K562 (cell line): ENCODE results near the gene ARSK. TPM values are rescaled to one million over a fixed set of nuclear protein-coding genes. Genes with fewer than 3 reads are reported as not detected.
A peak's percentile ranks its signal among the peaks of the same experiment; 100 is the strongest.

Experiments used
- ATAC-seq: fragments of 200-7000 bp; cut with Tn5 transposase; 3 replicates; pipeline ENCODE4 v1.9.1; 2020; ENCODE audit warnings: moderate library complexity
- BruUV-seq: library from RNA; stranded (reverse); fragments of 400-500 nt; replicated peaks from 2 replicates; lab custom pipeline; 2021; lab: Mats Ljungman, UMichigan
- CTCF ChIA-PET: fragments of 300-600 bp; formaldehyde crosslinking; extraction: SDS; loops from one replicate; lab custom pipeline; 2021; ENCODE audit warnings: low intra/inter-chr PET ratio; lab: Yijun Ruan, JAX
- POLR2A ChIA-PET: fragments of 300-600, 350-650 bp; sonication (Branson Sonifier 250); formaldehyde crosslinking; extraction: SDS; loops from one replicate; lab custom pipeline; 2021; ENCODE audit warnings: antibody characterized with exemption, inconsistent platforms; lab: Yijun Ruan, JAX
- DNase-seq, 4 experiments: peaks; one replicate each; pipeline versions ENCODE4 v3.0.0 to v3.0.0-alpha.2; 2011 to 2018; ENCODE audit warnings: low spot score in 3 of 4, mixed read lengths in 3 of 4; ENCODE audit errors: extremely low read depth in 1 of 4
- FAIRE-seq: peaks from 2 replicates; lab custom pipeline; 2011; peaks lifted over from hg19 to GRCh38; lab: Jason Lieb, UNC
- H2AFZ ChIP-seq: 2 replicates; pipeline ENCODE4 v1.6.0; 2011; ENCODE audit warnings: low read depth, low read length, control low read depth, inconsistent platforms
- H3K27ac ChIP-seq: fragments of 200-600 bp; 3 replicates; pipeline ENCODE4 v1.8.0; 2011; ENCODE audit warnings: low read depth, mild to moderate bottlenecking, control low read depth, inconsistent platforms, low read length, moderate library complexity, mixed read lengths; ENCODE audit errors: extremely low read depth
- H3K27me3 ChIP-seq, 2 experiments: fragments of 300-600 bp in 1 of 2; 2 replicates in 1 of 2; 3 replicates in 1 of 2; pipeline versions ENCODE4 v1.6.0 to v1.8.0; 2011; ENCODE audit warnings: inconsistent platforms in 2 of 2, low read length in 2 of 2, mild to moderate bottlenecking in 1 of 2, mixed read lengths in 1 of 2, moderate library complexity in 1 of 2; ENCODE audit not compliant: control insufficient read depth in 2 of 2, insufficient read depth in 2 of 2
- H3K36me3 ChIP-seq: fragments of 300-600 bp; 3 replicates; pipeline ENCODE4 v1.8.0; 2011; ENCODE audit warnings: mild to moderate bottlenecking, low read length, inconsistent platforms; ENCODE audit not compliant: control insufficient read depth, insufficient read depth
- H3K4me1 ChIP-seq, 2 experiments: fragments of 200-600 bp in 1 of 2; replicated peaks in 1 of 2; 2 replicates in 1 of 2; 3 replicates in 1 of 2; pipeline versions ENCODE4 v1.5.1 to v1.8.0; 2011; ENCODE audit warnings: inconsistent platforms in 2 of 2, low read length in 2 of 2, mild to moderate bottlenecking in 1 of 2, mixed read lengths in 1 of 2, moderate library complexity in 1 of 2; ENCODE audit not compliant: control insufficient read depth in 2 of 2, insufficient read depth in 2 of 2
- H3K4me2 ChIP-seq: 2 replicates; pipeline ENCODE4 v1.6.1; 2011; ENCODE audit warnings: low read length, control low read depth, inconsistent platforms, mixed read lengths; ENCODE audit not compliant: insufficient read depth
- H3K4me3 ChIP-seq: fragments of 200-600 bp; sonication (generic), shearing (Covaris generic); 2 replicates; pipeline ENCODE4 v1.5.1; 2016; ENCODE audit warnings: control low read depth, inconsistent platforms
- H3K79me2 ChIP-seq: fragments of 200-600 bp; 3 replicates; pipeline ENCODE4 v1.8.0; 2011; ENCODE audit warnings: low read length, inconsistent platforms; ENCODE audit not compliant: control insufficient read depth, insufficient read depth
- H3K9ac ChIP-seq, 2 experiments: 2 replicates each; pipeline versions ENCODE4 v1.6.0 to v1.6.1; 2011; ENCODE audit warnings: low read depth in 2 of 2, low read length in 2 of 2, control low read depth in 1 of 2, inconsistent platforms in 1 of 2, mild to moderate bottlenecking in 1 of 2, mixed read lengths in 1 of 2; ENCODE audit not compliant: insufficient read depth in 1 of 2
- H3K9me1 ChIP-seq: one replicate; pipeline ENCODE4 v1.6.0; 2011; ENCODE audit warnings: inconsistent platforms, mild to moderate bottlenecking, low read length, moderate library complexity; ENCODE audit not compliant: control insufficient read depth, insufficient read depth
- H3K9me3 ChIP-seq: replicated peaks from 2 replicates; pipeline ENCODE4 v1.5.1; 2011; ENCODE audit warnings: low read depth, low read length, inconsistent platforms; ENCODE audit not compliant: control insufficient read depth, insufficient read depth
- H4K20me1 ChIP-seq: replicated peaks from 2 replicates; pipeline ENCODE4 v1.6.1; 2011; ENCODE audit warnings: low read length, inconsistent platforms, mixed read lengths; ENCODE audit not compliant: control insufficient read depth, insufficient read depth
- BHLHE40 ChIP-seq: IDR thresholded peaks from 2 replicates; pipeline ENCODE4 v1.6.1; 2011; ENCODE audit warnings: low read length, improper control_type of control experiment
- E2F8 ChIP-seq: fragments of 450-650 bp; IDR thresholded peaks from 2 replicates; pipeline ENCODE4 v1.7.1; 2018; ENCODE audit warnings: mild to moderate bottlenecking, low read depth; ENCODE audit not compliant: partially characterized antibody
- FOXJ2 ChIP-seq: fragments of 200-800 bp; sonication (Bioruptor generic); IDR thresholded peaks from 2 replicates; pipeline ENCODE4 v1.6.1; 2016; ENCODE audit warnings: missing genetic modification characterization, missing compliant biosample characterization
- IRF2 ChIP-seq: sonication (generic); formaldehyde crosslinking; IDR thresholded peaks from 2 replicates; pipeline ENCODE4 v1.8.1; 2022; ENCODE audit warnings: mild to moderate bottlenecking, missing genetic modification reagents
- MTA3 ChIP-seq: fragments of 450-650 bp; formaldehyde crosslinking; IDR thresholded peaks from 2 replicates; pipeline ENCODE4 v1.6.1; 2017; ENCODE audit warnings: mild to moderate bottlenecking, borderline replicate concordance
- NCOA4 ChIP-seq: fragments of 450-650 bp; IDR thresholded peaks from 2 replicates; pipeline ENCODE4 v1.6.1; 2018; ENCODE audit warnings: mild to moderate bottlenecking; ENCODE audit not compliant: partially characterized antibody
- PCBP1 ChIP-seq: fragments of 200-400 bp; formaldehyde crosslinking; IDR thresholded peaks from 2 replicates; pipeline ENCODE4 v1.6.1; 2018; ENCODE audit warnings: mild to moderate bottlenecking, low read depth, low read length; ENCODE audit not compliant: poor library complexity, severe bottlenecking
- TBP ChIP-seq: optimal IDR thresholded peaks from 2 replicates; pipeline ENCODE3; 2011; ENCODE audit warnings: low read depth, low read length, improper control_type of control experiment
- THRB ChIP-seq: fragments of 450-650 bp; formaldehyde crosslinking; conservative IDR thresholded peaks from 2 replicates; pipeline ENCODE4 v1.4.0; 2022; ENCODE audit warnings: mild to moderate bottlenecking, missing genetic modification characterization
- ZKSCAN1 ChIP-seq: fragments of 150-350 bp; IDR thresholded peaks from 2 replicates; pipeline ENCODE4 v1.6.1; 2016; ENCODE audit warnings: low read depth, low read length
- ZNF197 ChIP-seq: fragments of 200-800 bp; sonication (Bioruptor generic); IDR thresholded peaks from 2 replicates; pipeline ENCODE4 v1.6.1; 2016; ENCODE audit warnings: low read depth, missing genetic modification characterization, missing compliant biosample characterization
- ZNF212 ChIP-seq: fragments of 450-650 bp; formaldehyde crosslinking; IDR thresholded peaks from 2 replicates; pipeline ENCODE4 v1.4.0; 2020; ENCODE audit warnings: mild to moderate bottlenecking
- ZNF584 ChIP-seq: fragments of 200-800 bp; sonication (Bioruptor generic); IDR thresholded peaks from 2 replicates; pipeline ENCODE4 v1.6.1; 2016; ENCODE audit warnings: low read depth, mild to moderate bottlenecking, missing genetic modification characterization, missing compliant biosample characterization
- ZSCAN29 ChIP-seq: fragments of 450-650 bp; IDR thresholded peaks from 2 replicates; pipeline ENCODE4 v1.6.1; 2017
- WGBS: fragments of 100-300 bp; shearing (Covaris generic); methylation state at CpG from one replicate; pipeline ENCODE4 v1.1.6; 2016; ENCODE audit warnings: low coverage, mixed read lengths; ENCODE audit not compliant: insufficient coverage; ENCODE audit errors: missing lambda C conversion rate; 5-methylcytosine and 5-hydroxymethylcytosine counted together
- in situ Hi-C: fragments of 300-500 bp; cut with MboI; formaldehyde crosslinking; loops from 4 replicates; pipeline ENCODE4 v1.15.0; 2018; ENCODE audit warnings: inconsistent platforms, mixed read lengths
- intact Hi-C: fragments of 100-400 bp; cut with micrococcal nuclease; formaldehyde crosslinking; loops from 2 replicates; pipeline ENCODE4 v1.14.2; 2022
- polyA plus RNA-seq, 8 experiments: library from polyadenylated mRNA; depleted of rRNA in 4 of 8; stranded (reverse) in 5 of 8; unstranded in 3 of 8; fragments of >200 nt; fragmentation: Nextera tagmentation in 2 of 8; fragmentation: Illumina TruSeq in 1 of 8; extraction: Ambion mirVana in 2 of 8; extraction: Trizol in 1 of 8; gene quantifications; 2 replicates each; pipeline versions ENCODE4 v1.2.1 to v1.2.3, GENCODE V29; 2011 to 2014; ENCODE audit warnings: inconsistent platforms in 1 of 8, missing spikeins in 1 of 8
- total RNA-seq, 7 experiments: library from RNA; depleted of rRNA in 6 of 7; stranded (reverse); fragments of >200 nt in 6 of 7; fragmentation: Illumina TruSeq in 2 of 7; extraction: Trizol in 2 of 7; gene quantifications; 2 replicates each; pipeline versions ENCODE4 v1.2.1 to v1.2.3, GENCODE V29; 2011 to 2021; ENCODE audit warnings: low replicate concordance in 1 of 7

ARSK gene
- total and polyA plus RNA-seq, 9 of the 15 experiments (the other 6 are each of a cell fraction or from before 2014, with no cell fraction given), result 2.7 to 9.4 (median 7.1) TPM

- Histone ChIP-seq H3K9me1 (no peaks in the 10 kb centered on the region), H3K36me3 (no peaks in the 10 kb centered on the region), H3K9me3 (no peaks in the 10 kb centered on the region), H3K4me1 (peaks cover 0 to 13% of the 10 kb centered on the region in 2 experiments; a peak in 4 of 5 replicates), H3K4me3 (no peak overlapping the region), H3K79me2 (no peaks in the 10 kb centered on the region), H2AFZ (peak overlapping the region; percentile 80), H3K4me2 (peak overlapping the region; percentile 25; the same call in 1 of the 2 replicates), H3K9ac (no peak overlapping the region), H4K20me1 (no peaks in the 10 kb centered on the region), H3K27me3 (no peaks in the 10 kb centered on the region), H3K27ac (peak overlapping the region; percentile 34; the same call in 2 of the 3 replicates)
- FAIRE-seq (no peak), DNase-seq (peak in 1 of 4 experiments; percentile 33), ATAC-seq (peak; percentile 45)
- 7% methylated on average over 2 of the region's 2 CpGs for WGBS
- in situ Hi-C loops (loop anchor here (25.0 kb wide), 1 partner anchor 706 kb away; no protein-coding TSS in a partner anchor), intact Hi-C loops (no loop called here)
- no TSS peak for BruUV-seq
- CTCF ChIA-PET, result no interaction called here
- POLR2A ChIA-PET, result interaction anchor here (1.0 to 2.0 kb wide), 6 partner anchors 8 to 150 kb away, joined by 3 to 12 read pairs (median 4); partner anchors contain the start of gene RFESD
- TF ChIP-seq ZKSCAN1 (no peak), ZSCAN29 (no peak), ZNF584 (0 out of 2 replicates have a peak, but pooled peaks have one; percentile 46), PCBP1 (no peak), BHLHE40 (peak; percentile 27; the same call in 1 of the 2 replicates), ZNF197 (CRISPR knock-in tag) (no peak), TBP (no peak), THRB (CRISPR knock-in tag) (no peak), ZNF212 (CRISPR knock-in tag) (no peak), IRF2 (no peak), NCOA4 (no peak), MTA3 (no peak), E2F8 (no peak), FOXJ2 (tag) (peak; percentile 32; the same call in 1 of the 2 replicates)
These were observed 76.5 kb downstream of the ARSK start for GRCh38 chr5:95631255-95631958.
